Activated B cell treated with CpG ODN at 0.5 μM for 24 hours (primary cell): Measurements from ENCODE around the gene TSPAN10. TPM values are rescaled to one million over a fixed set of nuclear protein-coding genes. Genes with fewer than 3 reads are reported as not detected.

Experiments used
- ATAC-seq: fragments of 200-7000 bp; cut with Tn5 transposase; one replicate; pipeline ENCODE4 v1.10.0; 2021; ENCODE audit warnings: low read depth, mild to moderate bottlenecking, moderate library complexity
- CTCF ChIA-PET: fragments of 350-600 bp; sonication (Branson Sonifier 250); formaldehyde crosslinking; loops from one replicate; lab custom pipeline; 2021; ENCODE audit warnings: antibody characterized with exemption; lab: Charles Lee
- POLR2A ChIA-PET: fragments of 350-600 bp; sonication (Branson Sonifier 250); formaldehyde crosslinking; loops from one replicate; lab custom pipeline; 2021; ENCODE audit warnings: antibody characterized with exemption; lab: Charles Lee
- DNase-seq: peaks from one replicate; pipeline ENCODE4 v3.0.0; 2022
- H3K27ac Mint-ChIP-seq: one replicate; pipeline ENCODE4 v1.8.0; 2020; ENCODE audit warnings: mixed read lengths
- H3K27me3 Mint-ChIP-seq: one replicate; pipeline ENCODE4 v1.8.0; 2021; ENCODE audit warnings: mixed read lengths
- H3K36me3 Mint-ChIP-seq: one replicate; pipeline ENCODE4 v1.8.0; 2021; ENCODE audit warnings: low read depth, mixed read lengths
- H3K4me1 Mint-ChIP-seq: one replicate; pipeline ENCODE4 v1.8.0; 2021; ENCODE audit warnings: mixed read lengths
- H3K4me3 Mint-ChIP-seq: one replicate; pipeline ENCODE4 v1.8.0; 2020; ENCODE audit warnings: mild to moderate bottlenecking, mixed read lengths
- H3K9me3 Mint-ChIP-seq: one replicate; pipeline ENCODE4 v1.8.0; 2020; ENCODE audit warnings: mixed read lengths
- intact Hi-C: fragments of 100-400 bp; cut with micrococcal nuclease; formaldehyde crosslinking; loops from one replicate; pipeline ENCODE4 v1.15.1; 2024
- total RNA-seq: library from RNA; stranded (reverse); gene quantifications from 2 replicates; pipeline ENCODE4 v1.2.3, GENCODE V29; 2022
- TF ChIP-seq, protein P1 (sequence below): fragments of 200-600 bp; IDR thresholded peaks from one replicate; pipeline ENCODE4 v1.8.0; 2022; ENCODE audit warnings: antibody characterized with exemption, mild to moderate bottlenecking

Gene TSPAN10
- total RNA-seq, 1 donor from 2014 or later = 0.95 TPM

DNA sequence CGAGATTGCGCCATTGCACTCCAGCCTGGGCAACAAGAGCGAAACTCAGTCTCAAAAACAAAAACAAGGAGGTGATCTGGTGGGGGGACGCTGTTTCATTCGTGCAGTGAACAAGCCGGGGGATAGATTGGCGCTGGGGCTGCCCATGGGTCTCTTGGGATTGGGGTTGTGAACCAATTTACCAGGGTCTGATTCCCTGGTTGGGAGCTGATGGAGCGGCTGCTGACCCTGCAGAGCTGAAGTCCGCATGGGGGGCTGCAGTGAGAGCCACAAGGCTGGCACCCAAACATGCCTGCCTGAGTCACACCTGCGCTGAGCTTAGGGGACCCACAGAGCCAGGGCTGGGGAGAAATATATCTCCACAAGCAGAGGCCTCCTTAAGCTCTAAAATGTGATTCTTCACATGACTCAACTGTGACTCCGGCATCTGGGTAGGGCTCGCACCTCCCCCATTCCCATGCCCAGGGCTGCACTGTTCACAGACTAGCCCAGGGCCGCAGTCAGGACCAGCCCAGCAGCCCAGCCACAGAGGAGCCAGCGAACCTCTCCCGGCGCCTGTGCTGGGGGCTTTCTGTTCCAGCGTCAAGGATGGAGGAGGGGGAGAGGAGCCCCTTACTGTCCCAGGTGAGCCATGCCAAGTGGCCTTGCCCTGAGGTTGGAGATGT lies 5.0 kb downstream of the TSPAN10 start:
- no peaks in the 10 kb centered on the region for H3K9me3 Mint-ChIP-seq
- TF ChIP-seq, protein P1, sequence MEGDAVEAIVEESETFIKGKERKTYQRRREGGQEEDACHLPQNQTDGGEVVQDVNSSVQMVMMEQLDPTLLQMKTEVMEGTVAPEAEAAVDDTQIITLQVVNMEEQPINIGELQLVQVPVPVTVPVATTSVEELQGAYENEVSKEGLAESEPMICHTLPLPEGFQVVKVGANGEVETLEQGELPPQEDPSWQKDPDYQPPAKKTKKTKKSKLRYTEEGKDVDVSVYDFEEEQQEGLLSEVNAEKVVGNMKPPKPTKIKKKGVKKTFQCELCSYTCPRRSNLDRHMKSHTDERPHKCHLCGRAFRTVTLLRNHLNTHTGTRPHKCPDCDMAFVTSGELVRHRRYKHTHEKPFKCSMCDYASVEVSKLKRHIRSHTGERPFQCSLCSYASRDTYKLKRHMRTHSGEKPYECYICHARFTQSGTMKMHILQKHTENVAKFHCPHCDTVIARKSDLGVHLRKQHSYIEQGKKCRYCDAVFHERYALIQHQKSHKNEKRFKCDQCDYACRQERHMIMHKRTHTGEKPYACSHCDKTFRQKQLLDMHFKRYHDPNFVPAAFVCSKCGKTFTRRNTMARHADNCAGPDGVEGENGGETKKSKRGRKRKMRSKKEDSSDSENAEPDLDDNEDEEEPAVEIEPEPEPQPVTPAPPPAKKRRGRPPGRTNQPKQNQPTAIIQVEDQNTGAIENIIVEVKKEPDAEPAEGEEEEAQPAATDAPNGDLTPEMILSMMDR = no peak
- intact Hi-C loops = no loop called here
- H3K4me3 Mint-ChIP-seq = no peak overlapping the region
- ChIA-PET POLR2A (no interaction called here), CTCF (no interaction called here)
- no peaks in the 10 kb centered on the region for H3K36me3 Mint-ChIP-seq
- no peak for DNase-seq
- ATAC-seq = no peak
- no peaks in the 10 kb centered on the region for H3K27me3 Mint-ChIP-seq
- H3K4me1 Mint-ChIP-seq = peaks cover 3% of the 10 kb centered on the region
- H3K27ac Mint-ChIP-seq = no peak overlapping the region

DNA sequence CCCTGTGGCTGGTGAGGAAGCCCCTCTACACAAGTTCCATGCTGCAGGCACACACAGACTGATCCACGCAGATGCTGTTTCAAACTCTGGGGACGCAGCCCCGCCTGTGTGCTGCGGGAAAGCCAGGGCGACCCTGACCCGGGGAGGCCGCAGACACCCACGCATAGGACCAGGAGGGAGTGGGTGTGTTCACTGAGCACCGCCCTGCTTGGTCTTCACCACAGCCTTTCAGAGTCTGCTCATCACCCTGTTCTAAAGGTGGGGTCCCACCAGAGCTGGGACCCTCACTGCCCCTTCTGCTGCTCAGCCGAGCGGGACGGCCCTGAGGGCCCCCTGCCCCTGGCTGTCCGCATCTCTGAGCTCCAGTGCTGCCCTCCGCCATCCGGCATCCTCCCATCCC lies 7.5 kb downstream of the TSPAN10 start:
- intact Hi-C loops = no loop called here
- DNase-seq = no peak

DNA sequence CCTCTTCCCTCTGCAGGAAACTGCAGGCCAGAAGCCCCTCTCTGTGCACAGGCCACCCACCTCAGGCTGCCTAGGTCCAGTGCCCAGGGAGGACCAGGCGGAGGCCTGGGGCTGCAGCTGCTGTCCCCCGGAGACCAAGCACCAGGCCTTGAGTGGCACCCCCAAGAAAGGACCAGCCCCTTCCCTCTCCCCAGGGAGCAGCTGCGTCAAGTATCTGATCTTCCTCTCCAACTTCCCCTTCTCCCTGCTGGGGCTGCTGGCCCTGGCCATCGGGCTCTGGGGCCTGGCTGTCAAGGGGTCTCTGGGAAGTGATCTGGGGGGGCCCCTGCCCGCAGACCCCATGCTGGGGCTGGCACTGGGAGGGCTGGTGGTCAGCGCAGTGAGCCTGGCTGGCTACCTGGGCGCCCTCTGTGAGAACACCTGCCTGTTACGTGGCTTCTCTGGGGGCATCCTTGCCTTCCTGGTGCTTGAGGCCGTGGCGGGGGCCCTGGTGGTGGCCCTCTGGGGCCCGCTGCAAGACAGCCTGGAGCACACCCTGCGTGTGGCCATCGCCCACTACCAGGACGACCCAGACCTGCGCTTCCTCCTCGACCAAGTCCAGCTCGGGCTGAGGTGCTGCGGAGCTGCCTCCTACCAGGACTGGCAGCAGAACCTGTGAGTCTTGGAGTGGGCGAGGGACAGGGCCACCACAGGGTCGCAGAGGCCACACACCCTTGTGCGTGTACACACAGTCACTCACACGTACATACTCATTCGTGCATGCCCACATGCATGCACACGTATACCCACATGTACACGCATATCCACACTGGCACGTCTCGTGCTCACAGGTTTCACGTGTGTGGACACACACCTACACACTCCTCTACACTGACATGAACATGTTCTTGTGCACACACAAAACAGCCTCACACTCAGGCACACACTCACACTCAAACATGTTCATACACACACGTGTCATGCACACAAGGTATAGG lies 8.3 kb downstream of the TSPAN10 start:
- intact Hi-C loops = no loop called here
- TF ChIP-seq, protein P1 = no peak
- Mint-ChIP-seq H3K4me3 (no peak overlapping the region), H3K36me3 (no peaks in the 10 kb centered on the region), H3K9me3 (no peaks in the 10 kb centered on the region), H3K27ac (no peak overlapping the region), H3K27me3 (peaks cover 13% of the 10 kb centered on the region), H3K4me1 (no peaks in the 10 kb centered on the region)
- ATAC-seq (no peak), DNase-seq (no peak)
- CTCF ChIA-PET = no interaction called here
- POLR2A ChIA-PET = no interaction called here

More for the DNA sequence above, 7.5 kb downstream of the TSPAN10 start:
- Mint-ChIP-seq H3K27me3 (peaks cover 11% of the 10 kb centered on the region), H3K27ac (no peak overlapping the region), H3K9me3 (no peaks in the 10 kb centered on the region), H3K4me3 (no peak overlapping the region), H3K36me3 (no peaks in the 10 kb centered on the region), H3K4me1 (no peaks in the 10 kb centered on the region)
- TF ChIP-seq, protein P1 = no peak
- ChIA-PET CTCF (no interaction called here), POLR2A (no interaction called here)
- no peak for ATAC-seq

DNA sequence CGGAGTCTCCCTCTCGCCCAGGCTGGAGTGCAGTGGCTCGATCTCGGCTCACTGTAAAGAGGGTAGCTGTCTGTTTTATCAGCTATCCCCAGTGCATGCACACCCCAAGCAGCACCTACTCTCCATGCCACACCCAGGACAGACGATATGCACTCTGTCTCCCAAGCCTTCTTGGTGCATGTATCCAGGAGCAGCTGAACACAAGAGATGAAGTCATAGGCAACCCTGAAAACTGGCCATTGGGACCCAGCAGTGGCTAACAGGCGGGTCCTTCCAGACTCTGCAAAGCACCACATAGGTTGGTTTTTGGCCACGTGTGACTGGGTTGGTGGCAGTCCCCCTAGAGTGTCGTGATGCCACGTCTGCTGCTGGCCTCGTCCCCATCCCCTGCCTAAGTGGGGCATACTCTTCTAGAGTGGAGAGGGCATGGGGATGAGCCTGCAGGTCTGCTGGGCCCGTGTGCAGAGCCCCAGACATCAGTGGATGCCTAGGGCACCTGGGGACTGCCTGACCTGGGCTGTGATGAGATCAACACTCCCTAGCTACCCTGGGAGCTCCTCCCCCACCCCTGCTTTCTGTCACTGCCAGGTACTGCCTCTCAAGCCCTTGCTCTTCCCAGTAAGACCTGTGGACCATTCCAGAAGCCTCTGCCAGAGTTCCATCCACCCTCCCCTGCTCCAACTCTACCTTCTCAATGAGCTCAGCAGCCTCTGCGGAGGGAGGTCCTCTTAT lies 10.0 kb downstream of the TSPAN10 start:
- no peak overlapping the region for H3K4me3 Mint-ChIP-seq
- ATAC-seq (no peak), DNase-seq (no peak)
- TF ChIP-seq, protein P1 = no peak
- ChIA-PET POLR2A (interaction anchor here (0.6 kb wide), 2 partner anchors 16 to 808 kb away, joined by 3 to 5 read pairs; no protein-coding TSS in a partner anchor), CTCF (no interaction called here)
- no peak overlapping the region for H3K27ac Mint-ChIP-seq
- H3K9me3 Mint-ChIP-seq = no peaks in the 10 kb centered on the region
- H3K4me1 Mint-ChIP-seq = peaks cover 2% of the 10 kb centered on the region
- H3K36me3 Mint-ChIP-seq = no peaks in the 10 kb centered on the region
- intact Hi-C loops = no loop called here
- H3K27me3 Mint-ChIP-seq = peaks cover 19% of the 10 kb centered on the region
